GM19395 (cell line): ENCODE measurements around the gene IL31.
"Not testable (repeated sequence)": the region's sequence is repeated elsewhere in the genome, so short reads cannot be mapped to it uniquely, and the experiment has no call there.

Experiments used
- ATAC-seq: cut with Tn5 transposase; IDR thresholded peaks from one replicate; pipeline ENCODE4 v1.9.1; 2021; ENCODE audit warnings: mild to moderate bottlenecking, moderate library complexity; ENCODE audit not compliant: unreplicated experiment

The IL31 gene

GRCh38 chr12:122194804-122195203, 20.8 kb upstream of the IL31 start:
- no peak for ATAC-seq

- ATAC-seq: no peak
Measured at GRCh38 chr12:122192441-122192840, 18.4 kb upstream of the IL31 start.

DNA sequence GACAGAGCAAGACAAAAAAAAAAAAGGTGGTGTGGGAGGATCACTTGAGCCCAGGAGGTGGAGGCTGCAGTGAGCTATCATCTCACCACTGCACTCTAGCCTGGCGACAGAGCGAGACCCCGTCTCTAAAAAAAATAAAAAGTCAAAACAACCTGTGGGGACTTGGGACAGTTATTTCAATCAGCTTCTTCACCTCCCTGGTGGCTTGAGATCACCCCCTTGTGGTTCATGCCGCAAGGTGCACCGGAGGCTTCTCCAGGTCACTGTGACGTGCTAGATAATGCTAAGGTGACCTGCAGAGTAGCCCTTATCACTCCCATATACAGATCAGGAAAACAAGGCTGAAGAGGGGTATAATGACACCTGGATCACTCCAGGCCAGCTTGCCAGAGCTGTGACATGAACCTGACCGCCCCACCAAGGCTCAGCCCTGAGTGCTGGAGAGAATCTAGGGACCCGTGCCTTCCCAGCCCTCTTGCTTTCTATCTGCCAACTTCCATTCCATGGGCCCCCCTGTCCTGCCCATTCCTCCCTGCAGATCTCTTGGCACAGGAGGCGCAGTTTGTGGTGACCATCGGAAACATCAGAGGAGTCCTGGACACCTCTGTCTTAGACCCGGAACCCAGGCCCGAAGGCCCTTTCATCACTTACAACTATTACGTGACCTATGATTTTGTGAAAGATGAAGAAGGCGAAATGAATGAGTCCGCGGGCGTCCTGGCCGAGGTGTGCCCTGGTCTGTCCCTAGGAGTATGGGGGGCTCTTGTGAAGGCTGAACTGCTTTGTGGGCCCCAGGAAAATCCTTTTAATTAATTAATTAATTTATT, 17.0 kb upstream of the IL31 start:
- no peak for ATAC-seq

GRCh38 chr12:122189626-122190475, 15.8 kb upstream of the IL31 start:
- ATAC-seq: no peak

- no peak for ATAC-seq
Measured at GRCh38 chr12:122187466-122187865, 13.4 kb upstream of the IL31 start.

DNA sequence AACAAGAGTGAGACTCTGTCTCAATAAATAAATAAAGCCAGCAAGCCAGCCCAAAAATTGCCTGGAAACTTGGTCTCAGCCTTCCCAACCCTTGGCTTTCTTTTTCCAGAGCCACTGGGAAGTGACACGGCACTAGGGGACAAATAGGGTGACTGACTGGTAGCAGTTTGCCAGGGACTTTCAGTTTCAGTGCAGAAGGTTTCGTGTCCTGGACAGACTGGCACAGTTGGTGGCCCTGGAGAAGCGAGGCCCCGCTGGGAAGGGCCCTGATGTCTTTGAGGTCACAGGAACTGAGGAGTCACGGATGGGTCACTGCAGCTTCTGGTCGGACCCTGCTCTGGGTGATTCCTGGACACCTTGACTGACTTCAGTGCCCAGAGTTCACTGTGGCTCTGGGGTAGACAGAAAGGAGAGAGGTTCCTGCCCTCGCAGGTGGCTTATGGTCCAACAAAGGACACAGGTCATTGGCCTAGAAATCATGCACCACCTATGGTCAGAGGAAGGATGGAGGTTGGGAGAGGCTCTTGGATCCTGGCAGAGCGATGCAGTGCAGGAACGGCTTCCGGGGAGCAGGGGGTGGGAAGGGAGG, 11.6 kb upstream of the IL31 start:
- no peak for ATAC-seq

GRCh38 chr12:122185079-122185478, 11.1 kb upstream of the IL31 start:
- ATAC-seq: no peak

- ATAC-seq: no peak
Measured at GRCh38 chr12:122184517-122184916, 10.5 kb upstream of the IL31 start.

DNA sequence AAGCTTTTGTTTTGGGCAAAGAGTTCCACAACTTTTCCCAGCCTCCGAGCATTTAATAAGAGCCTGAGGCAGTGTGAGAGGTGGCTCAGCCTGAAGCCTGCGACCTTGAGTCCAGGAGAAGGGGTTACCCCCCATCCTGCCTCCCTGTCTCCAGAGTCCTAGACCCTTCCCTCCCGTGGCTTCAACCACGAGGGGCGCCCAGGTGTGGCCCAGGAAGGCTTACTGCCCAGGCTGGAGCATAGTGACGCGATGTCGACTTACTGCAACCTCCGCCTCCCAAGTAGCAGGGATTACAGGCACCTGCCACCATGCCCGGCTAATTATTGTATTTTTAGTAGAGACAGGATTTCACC, 9.5 kb upstream of the IL31 start:
- no peak for ATAC-seq

DNA sequence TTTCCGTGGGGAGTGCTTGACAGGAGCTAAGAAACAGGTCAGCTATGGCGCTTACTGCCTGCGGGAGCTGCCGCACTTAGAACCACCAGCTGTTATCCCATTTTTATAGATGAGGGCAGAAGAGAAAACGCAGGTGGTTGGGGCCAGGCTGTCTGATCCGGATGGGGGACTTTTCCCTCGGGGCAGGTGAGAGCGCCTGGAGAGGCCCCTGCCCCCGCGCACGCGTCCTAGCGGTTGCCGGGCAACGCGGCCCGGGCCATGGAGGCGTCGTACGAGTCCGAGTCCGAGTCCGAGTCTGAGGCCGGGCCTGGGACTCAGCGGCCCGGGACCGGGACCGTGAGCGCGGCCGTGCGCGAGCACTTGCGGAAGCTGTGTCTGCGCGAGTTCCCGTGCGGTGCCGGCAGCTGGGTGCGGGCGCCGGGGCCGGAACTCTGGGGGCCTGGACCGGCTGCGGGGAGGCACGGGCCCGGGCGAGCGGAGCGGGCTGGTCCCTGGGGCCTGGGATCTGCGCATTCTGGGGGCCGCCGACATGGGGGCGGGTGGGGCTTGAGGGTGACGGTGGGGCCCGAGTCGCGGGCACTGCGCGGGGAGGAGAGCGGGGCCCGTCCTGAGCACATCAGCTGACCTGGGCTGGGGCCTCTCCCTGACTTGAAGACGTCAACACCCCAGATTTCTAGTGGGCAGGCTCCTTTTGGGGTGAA, 9.0 kb upstream of the IL31 start, which contains the start of gene LRRC43:
LRRC43 (plus strand) TSS at position 237 of the 701 bp plus-strand sequence; CDS start at position 259, 22 bp downstream.
- ATAC-seq: no peak

- not testable (repeated sequence) for ATAC-seq
Measured at GRCh38 chr12:122176473-122176872, 2.5 kb upstream of the IL31 start.

GRCh38 chr12:122172262-122172939, 1.6 kb downstream of the IL31 start:
- no peak for ATAC-seq

GRCh38 chr12:122171399-122171798, 2.6 kb downstream of the IL31 start:
- no peak for ATAC-seq

DNA sequence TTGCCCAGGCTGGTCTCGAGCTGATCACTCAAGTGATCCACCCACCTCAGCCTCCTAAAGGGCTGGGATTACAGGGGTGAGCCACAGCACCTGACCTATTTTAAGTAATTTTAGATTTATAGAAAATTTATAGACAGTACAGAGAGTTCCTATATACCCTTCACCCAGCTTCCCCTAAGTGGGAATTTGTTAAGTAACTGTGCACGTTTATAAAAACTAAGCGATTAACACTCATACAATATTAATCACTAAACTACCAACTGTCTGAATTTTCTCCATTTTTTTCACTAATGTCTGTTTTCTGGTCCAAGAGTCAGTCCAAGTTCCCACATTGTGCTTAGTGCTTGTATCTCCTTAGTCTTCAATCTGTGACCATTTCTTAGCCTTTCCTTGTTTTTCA, 5.5 kb downstream of the IL31 start:
- no peak for ATAC-seq

DNA sequence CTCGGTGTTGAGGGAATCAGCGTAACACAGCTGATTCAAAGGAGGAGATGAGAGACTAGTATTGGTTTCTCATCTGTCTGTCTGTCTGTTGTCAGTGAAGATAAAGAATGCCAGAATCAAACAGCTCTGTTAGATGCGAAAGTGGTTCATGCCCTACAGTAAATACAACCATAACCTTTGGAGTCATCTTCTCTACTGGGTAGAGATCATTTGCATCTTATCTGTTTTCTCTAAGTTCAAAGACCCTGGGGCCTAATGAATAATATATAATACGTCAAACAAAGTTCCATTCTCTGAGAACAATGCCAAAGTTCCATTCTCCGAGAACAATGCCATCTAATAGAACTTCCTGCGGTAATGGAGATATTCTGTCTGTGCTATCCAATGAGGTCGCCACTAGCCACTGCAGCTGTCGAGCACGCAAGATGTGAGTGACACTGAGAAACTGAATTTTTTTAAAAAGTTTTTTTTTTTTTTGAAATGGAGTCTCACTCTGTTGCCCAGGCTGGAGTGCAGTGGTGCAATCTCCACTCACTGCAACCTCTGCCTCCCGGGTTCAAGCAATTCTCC, 6.6 kb downstream of the IL31 start:
- no peak for ATAC-seq

GRCh38 chr12:122166422-122167349, 7.3 kb downstream of the IL31 start:
- ATAC-seq: no peak

DNA sequence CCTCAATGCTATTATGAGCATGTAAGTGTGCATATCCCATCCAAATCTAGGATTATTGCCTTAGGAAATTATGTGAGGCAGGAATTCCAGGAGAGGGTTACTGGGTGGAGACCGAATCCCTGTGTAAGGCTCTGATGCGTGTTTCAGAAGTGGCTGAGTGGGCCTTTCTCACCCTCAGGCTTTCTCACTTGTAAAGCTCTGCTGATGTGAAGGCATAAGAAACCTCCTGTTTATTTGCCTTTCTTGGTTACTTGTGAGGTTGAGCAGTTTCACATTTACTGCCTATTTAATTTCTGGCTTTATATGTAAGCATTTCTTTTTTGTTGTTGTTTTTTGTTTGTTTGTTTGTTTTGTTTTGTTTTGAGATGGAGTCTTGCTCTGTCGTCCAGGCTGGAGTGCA, 11.0 kb downstream of the IL31 start:
- no peak for ATAC-seq

GRCh38 chr12:122161682-122162081, 12.3 kb downstream of the IL31 start:
- no peak for ATAC-seq

GRCh38 chr12:122160761-122161160, 13.3 kb downstream of the IL31 start:
- ATAC-seq: no peak
